Stimulated activated CD4-positive, alpha-beta T cell treated with anti-CD3 and anti-CD28 coated beads, Interleukin-2, amount 100 ng/mL, for 24 hours (primary cell): Measurements from ENCODE around the gene GAB2.
"Not testable (repeated sequence)": the region's sequence is repeated elsewhere in the genome, so short reads cannot be mapped to it uniquely, and the experiment has no call there.

Experiments used
- DNase-seq, 2 donors: peaks; one replicate each; pipeline ENCODE4 v3.0.0-alpha.2; 2020

GAB2 gene

DNA sequence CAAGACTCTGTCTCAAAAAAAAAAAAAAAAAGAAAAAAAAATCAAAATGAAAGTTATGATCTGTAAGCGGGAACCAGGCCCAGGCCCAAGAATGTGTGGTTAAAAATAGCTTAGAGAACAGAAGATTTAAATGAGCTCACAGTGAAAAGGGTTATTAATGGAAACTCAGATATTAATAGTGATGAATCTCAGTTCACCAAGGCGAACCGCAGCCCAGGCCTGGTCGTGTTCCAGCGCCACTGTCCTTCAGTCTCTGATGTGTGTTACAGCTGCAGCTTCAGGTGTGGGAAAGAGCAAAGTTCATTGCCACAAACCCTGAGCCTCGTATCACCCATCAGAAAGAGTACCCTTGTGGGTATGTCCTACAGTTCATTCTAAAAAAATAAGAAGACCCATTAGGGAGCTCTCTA, 107.1 kb downstream of the GAB2 start:
- DNase-seq = no peak

DNA sequence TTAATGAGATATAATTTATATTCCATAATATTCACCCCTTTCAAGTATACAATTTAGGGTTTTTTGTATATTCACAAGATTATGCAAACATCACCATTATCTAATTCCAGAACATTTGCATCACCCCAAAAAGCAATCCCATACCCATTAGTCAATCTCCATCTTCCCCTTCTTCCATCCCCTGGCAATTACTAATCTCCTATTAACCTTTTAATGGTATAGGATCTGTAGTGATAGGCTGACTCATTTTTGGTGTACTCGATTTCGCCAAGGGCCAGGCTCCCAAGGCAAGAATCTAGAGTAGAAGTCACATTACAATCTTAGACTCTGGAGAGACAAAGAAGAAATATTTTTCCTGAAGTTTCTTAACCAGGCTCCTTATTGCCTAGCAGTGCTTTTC, 113.4 kb downstream of the GAB2 start:
- DNase-seq = no peak

DNA sequence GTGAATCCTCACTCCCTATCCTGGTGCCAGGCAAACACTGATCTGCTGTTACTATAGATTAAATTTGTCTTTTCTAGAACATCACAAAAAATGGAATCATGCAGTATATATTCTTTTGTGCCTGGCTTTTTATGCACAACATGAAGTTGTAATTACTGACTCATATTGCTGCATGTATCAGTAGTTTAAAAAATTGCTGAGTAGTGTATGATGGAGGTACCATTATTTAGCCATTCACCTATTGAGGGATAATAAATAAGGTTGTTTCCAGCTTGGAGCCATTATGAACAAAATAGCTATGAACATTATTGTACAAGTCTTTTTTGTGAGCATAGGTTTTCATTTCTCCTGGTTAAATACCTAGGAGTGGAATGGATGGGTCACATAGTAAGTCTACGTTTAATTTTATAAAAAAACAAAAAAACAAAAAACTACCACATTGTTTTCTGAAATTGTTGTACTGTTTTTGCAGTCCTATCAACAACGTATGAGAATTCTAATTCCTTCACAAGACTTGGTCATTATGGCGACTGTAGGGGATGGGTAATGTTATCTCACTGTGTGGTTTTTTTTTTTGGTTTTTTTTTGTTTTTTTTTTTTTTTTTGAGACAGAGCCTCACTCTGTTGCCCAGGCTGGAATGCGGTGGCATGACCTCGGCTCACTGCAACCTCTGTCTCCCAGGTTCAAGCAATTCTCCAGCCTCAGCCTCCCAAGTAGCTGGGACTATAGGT, 117.3 kb downstream of the GAB2 start:
- DNase-seq = no peak

DNA sequence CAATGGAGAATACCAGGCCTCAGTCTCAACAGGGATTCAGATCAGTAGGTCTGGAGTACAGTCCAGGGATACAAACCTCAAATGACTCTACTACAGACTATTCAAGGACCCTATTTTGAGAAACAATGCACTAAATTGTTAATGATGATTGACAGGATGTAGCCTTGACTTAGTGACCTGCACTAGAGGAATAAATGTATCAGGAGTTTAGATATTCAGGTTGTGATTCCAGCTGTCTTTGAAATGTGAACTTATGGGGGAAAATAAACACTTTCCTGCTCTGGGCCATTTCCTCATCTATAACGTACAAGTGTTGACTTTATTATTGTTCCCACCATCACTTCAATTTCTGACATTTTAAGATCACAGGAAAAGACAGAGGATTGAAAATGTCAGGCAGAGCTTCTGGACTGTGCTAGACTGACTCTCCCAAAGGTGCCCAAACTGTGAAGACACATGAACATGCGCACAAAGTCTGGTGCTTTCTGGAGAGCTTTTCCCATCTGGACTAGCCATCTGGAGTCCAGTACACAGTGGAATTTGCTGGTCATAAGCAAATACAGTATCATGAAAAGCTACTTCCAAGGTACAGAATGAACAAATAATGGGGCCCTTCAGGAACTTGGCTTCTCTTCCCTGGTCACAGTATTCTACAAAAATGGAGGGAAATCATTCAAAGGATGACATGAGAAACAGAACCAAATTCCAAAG, 118.5 kb downstream of the GAB2 start:
- DNase-seq = no peak

DNA sequence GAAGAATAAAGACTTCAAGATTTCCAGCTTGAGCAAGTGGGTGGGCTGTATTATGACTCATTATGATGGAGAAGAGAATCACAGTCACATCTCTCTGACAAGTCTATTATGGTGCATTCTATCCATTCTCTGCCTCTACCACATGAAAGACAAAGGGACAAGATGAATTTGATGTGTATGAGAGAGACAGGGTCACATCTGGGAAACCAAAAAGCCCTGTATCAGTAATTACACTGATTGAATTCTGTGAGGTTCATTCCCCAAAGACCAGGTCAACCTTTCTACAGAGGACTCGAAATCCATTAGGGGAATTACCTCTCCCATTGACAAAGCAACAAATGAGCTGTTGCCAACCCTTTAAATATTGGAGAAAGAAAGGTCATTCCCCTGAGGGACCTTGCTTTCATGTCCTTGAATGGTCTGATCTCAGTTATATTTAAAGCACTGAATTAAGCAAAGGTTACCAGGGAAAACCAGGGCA, 119.3 kb downstream of the GAB2 start:
- DNase-seq = no peak

DNA sequence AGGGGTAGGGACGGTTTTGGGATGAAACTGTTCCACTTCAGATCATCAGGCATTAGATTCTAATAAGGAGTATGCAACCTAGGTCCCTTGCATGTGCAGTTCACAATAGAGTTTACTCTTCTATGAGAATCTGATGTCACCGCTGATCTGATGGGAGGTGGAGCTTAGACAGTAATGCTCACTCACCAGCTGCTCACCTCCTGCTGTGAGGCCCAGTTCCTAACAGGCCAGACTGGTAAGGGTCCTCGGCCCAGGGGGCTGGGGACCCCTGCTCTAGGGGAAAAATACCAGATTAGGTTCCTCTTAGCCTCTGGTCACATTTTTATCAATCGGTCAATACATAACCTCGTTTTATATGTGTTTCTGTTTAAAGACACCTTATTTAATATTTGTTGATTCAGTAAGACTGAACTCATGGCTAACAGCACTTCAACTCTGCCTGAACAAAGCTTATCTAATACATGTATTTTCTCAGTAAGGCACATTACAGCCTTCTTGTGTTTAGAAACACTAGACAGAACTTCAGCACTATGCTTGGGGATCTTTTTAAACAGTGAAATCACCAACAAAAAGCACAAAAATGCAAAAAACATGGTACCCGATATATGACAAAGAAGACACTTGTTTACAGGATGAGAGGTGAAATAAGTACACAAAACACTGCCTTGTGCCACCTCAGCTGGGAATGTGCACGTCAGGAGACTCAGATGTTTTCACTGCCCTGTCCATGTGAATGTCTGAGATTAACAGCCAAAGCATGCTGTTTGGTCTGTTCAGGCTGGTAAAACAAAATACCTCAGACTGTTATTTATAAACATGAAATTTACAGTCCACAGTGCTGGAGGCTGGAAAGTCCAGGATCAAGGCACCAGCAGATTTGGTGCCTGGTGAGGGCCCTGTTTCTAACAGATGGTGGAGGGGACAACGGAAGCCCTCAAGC, 121.4 kb downstream of the GAB2 start:
- no peak for DNase-seq

DNA sequence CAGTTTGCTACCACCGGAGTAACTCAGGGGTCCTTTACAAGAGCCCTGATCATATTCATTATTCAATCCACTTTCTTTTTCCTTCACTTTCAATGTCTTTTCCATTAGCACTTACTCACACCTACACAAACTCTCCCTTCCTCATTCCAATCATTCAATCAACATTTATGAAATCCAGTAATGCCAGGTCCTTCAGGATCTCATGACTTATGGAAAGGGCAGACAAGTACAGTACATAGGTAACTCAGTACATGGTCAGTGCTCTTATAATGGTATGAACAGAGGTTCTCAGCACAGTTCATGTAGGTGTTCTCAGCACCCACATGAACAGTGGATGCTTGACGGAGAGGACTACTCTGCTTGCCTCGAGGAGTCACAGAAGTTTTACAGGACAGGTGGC, 122.3 kb downstream of the GAB2 start:
- no peak for DNase-seq

DNA sequence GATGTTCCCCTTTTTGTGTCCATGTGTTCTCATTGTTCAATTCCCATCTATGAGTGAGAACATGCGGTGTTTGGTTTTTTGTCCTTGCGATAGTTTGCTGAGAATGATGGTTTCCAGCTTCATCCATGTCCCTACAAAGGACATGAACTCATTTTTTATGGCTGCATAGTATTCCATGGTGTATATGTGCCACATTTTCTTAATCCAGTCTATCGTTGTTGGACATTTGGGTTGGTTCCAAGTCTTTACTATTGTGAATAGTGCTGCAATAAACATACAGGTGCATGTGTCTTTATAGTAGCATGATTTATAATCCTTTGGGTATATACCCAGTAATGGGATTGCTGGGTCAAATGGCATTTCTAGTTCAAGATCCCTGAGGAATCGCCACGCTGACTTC, 123.5 kb downstream of the GAB2 start:
- DNase-seq = not testable (repeated sequence)

DNA sequence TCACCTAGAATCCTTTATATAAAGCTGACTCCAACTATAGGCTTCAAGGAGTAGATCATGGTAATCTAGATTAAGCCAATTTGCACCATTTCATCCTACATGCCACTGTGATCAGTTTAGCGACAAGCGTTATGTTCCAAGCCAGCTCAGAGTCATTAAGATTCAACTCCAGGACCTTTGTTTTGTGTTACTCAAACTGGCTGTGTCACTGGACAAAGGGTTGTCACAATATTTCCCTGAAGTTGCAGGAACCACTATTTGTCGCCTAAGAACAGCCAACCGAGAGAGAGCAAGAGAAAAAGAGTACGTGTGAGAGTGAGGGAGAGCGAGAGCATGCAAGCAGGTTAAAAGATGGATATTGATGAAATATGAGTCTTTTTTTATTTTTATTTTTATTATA, 124.1 kb downstream of the GAB2 start:
- no peak for DNase-seq

DNA sequence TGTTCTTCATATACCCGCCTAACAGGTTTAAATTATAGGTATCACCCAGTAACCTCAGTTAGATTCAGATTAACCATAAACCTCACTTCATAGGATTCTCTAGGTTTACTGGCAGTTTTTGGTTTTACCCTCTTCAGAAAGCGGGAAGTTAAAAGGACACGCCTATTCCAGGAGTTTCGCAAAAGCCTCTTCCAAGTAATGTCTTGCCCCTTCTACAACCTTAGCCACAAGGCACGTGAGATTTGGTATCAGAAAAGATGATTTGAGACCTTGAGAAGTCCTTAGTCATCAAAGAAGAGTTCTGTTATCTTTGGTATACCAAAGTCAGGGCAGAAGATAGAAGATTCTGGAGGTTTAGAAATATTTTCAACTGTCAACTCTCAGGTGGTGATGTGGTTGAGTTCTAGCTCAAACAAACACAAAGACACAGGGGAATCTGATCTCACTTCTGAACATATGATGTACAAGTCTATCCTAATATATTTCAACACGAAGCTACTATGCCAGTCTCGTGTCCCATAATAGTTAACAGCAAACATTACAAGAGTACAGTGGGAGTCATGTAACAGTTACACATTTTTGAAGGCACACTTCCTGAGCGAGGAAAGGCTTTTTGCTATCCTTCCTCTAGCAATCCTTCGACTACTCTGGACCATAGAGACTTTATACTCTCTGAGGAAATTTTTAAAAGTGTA, 125.4 kb downstream of the GAB2 start:
- no peak for DNase-seq

DNA sequence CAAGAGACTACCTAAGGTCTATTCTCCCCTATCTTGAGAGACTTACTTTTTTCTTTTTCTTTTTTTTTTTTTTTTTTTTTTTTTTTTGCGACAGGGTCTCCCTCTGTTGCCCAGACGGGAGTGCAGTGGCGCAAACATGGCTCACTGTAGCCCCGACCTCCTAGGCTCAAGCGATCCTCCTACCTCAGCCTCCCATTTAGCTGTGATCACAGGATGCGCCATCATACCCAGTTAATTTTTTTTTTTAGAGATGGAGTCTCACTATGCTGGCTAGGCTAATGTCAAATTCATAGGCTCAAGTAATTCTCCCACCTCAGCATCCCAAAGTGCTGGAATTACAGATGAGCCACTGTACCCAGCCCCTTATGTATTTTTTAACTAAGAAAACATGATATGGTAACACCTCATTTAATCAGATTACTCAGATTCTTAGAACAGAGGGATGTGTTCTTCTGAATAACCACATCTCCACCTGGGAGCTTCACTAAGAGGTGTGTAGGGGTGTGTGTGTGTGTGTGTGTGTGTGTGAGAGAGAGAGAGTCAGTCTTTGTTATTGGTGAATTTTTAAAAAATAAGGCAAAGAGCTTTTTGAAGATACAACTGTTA, 126.0 kb downstream of the GAB2 start:
- no peak for DNase-seq

DNA sequence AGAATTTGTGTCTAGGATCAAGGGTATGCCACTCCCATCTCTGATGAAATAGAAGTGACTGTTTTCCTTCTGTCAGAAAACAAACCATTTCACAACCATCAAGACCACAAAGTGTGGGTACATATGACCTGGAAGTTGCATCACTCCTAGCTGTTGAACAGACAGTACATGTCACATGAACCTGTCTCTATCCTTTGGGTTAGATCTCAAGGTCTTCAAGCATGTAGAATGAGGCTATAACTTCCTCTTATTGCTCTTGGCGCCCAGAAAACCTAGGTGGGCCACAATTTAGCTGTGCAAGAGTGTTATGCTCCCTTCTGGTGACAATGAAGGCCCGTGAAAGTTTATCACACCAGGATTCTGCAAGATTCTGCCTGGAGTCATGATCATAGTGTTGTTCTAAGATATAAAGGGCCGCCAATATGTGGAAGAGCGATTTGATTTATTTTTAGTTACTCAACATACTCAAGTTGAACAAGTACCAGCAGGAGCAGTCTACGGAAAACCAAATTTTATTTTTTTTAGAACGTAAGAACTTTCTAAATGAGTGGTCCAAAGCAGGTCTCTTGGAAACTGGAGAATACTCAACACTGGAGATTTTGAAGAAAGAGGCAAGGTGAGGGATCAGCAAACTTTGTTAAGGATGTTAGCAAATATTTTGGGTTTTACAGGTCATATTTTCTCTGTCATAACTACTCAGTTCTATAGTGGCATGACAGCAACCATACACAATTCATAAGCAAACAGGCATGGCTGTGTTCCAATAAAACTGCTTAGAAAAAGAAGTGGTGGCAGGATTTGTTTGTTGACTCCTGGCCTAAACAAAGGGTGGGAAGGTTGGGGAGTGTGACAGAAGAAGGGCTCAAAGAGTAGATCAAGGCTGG, 127.1 kb downstream of the GAB2 start:
- no peak for DNase-seq

DNA sequence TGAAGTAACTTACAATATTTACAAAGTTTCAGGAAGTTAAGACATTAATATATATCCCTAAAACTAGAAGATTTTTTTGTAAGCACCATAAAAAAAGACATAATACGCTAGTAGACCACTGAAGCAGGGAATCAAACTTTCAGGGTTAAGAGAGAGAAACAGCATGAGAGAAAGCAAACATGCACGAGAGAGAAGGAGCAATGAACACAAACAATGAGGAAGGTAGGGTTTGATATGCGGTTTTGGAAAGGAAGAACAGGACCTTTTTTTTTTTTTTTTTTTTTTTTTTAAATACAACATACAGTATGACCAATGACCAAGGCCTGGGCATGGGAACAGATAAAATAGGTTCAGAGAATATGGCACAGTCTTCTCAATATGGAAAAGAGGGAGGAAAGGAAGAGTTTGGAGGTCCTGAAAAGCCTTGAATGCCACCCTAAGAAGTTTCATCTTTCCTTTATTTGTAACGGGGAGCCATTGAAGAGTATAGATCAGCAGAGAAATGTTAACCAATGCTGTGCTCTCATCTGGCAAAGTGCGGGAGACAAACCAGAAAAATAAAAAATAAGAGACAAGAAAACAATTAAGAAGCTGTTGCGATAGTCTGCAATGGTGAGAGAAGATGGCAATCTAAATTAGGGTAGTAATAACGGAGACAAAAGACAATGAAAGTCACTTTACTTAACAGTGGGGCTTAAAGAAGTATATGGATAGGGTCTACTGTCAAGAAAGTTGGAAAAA, 127.9 kb downstream of the GAB2 start:
- no peak for DNase-seq

DNA sequence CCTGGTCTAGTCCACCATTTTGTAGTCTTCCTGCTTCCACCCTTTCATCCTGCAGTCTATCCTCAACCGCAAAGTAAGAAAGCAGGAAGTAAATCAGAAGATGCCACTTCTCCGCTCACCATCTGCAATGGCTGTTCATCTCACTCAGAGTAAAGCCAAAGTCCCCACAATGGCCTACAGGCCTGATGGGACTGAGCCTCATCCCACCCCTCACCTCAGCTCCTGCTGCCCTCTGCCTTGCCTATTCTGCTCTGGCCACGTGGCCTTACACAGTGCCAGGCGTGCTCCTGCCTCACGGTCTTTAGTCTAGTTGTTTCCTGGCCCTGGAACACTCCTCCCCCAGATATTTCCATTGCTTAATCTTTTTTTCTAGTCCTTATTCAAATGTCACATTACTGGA, 133.4 kb downstream of the GAB2 start:
- DNase-seq = no peak

DNA sequence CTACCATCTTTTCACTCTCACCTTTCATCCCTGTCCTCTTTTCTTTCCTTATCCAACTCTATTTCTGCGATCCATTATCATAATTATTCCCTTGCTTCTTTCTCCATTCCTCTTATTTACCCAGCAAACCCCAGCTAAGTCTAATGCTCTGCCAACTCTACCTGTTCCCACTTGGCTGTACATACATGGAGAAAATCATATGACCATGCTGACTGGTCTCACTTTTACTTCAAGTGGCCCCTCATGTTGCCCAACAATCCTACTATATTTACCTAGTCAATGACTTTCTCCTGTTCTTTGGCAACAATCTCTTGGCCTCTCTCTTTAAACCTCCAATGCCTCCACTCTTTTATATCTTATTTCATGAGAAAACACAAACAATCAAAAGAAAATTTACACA, 134.8 kb downstream of the GAB2 start:
- no peak for DNase-seq

DNA sequence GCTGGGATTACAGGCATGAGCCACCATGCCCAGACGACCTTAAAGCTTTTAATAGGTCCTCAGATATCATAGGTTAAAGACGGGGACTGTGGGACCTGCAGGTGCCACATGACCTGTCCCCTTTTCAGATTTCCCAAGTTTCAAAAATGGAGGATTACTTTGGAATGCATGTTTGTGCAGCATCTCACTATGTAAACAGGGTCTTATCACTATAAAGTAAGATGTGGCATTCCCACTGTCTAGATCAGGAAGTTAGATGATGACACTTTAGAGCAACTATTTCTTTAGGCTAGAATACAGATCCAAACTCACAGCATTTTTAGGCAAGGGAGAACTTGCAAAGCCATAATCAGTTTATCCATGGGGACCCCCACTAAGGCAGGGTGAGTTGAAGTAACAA, 136.1 kb downstream of the GAB2 start:
- DNase-seq = no peak

DNA sequence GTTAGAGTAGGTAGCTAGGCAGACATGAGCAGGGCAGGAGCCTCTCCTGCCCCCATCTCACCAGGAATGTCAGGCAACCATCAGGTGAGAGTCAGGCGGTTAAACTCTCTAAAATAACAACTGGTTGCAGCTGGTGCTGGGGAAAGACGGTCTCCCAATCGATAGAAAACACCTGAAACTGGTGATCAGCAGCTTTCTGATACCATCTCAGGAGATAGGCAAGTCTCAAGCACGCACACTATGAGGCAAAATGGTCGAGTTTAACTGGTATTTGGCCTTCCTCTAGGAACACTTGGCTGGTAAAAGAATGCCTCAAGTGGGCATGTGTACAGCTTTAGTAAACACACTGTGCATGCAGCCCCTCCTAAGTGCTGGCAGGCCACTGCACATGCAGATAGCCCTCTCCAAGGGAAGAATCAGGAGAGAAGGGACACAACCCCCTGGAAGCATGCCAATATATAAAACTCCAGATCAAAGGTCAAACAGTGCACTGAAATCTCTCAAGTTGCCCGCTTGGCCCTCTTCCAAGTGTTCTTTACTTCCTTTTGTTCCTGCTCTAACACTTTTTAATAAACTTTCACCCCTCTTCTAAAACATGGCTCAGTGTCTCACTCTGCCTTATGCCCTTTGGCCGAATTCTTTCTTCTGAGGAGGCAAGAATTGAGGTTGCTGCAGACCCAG, 140.2 kb downstream of the GAB2 start:
- no peak for DNase-seq

DNA sequence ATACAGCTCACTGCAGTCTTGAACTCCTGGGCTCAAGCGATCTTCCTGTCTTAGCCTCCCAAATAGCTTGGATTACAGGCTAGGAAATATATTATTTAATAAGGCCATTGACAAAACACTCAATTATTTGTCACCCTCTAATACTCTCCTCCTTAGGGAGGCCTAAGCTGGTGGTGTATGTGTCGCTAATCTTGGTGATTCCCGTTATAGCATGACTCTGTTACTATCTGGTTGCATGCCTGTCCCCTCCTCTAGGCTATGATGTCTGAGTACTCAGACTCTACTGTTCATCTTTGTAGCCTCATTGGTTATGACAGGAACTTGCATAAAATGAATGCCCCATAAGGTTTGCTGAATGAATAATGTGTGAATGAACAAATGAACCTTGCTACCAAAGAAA, 141.3 kb downstream of the GAB2 start:
- no peak for DNase-seq

DNA sequence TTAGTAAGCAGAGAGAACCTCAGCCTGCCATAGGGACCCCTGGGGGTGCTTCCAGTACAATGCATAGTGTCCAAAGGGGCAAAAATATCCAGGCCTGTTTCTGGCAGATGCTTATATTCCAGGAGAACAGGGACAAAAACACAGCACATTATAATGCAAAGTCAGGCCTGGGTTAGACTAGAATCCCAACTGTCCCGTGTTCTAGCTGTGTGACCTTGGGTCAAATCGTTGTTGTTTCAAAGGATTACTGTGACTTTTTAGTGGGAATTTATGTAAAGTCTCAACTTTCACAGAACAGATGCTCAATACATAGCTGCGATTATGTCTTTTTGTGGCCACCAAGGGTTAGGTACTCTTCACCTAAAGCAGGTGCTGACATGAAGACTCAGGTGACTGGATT, 142.9 kb downstream of the GAB2 start:
- DNase-seq = no peak
